ENCODE measurements around the gene PRDM15. TPM values are rescaled to one million over a fixed set of nuclear protein-coding genes. Genes with fewer than 3 reads are reported as not detected.
"Not testable (repeated sequence)": the region's sequence is repeated elsewhere in the genome, so short reads cannot be mapped to it uniquely, and the experiment has no call there.

PRDM15 gene
- total RNA-seq, 1 donor, result 7.2 TPM

DNA sequence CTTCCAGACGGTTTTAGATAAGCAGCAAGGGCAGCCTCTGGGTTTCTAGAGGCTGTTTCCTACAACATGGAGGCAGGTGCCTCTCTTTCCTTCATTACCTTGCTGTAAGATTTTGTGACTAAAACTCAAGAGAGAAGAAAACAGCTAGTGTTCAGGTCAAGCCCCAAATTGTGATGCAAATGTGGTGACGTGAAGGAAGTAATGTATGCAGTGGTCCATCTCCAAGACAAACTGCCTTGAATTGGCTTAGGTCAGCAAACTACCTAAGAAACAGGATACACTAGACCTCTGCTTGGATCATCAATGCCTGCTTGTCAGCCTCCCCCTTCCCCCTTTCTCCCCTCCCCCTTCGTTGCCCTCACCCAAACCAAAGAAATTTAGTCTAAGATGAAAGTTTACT is 83.4 kb downstream of the PRDM15 start:
- Histone ChIP-seq H3K4me2 (ENCODE audit: insufficient read depth, low read length) (no peak overlapping the region), H3K4me3 (ENCODE audit: insufficient read depth, low read length) (no peak overlapping the region), H3K27me3 (ENCODE audit: insufficient read depth, low read length) (peaks cover 2% of the 10 kb centered on the region), H3K4me1 (ENCODE audit: insufficient read depth, low read length) (no peaks in the 10 kb centered on the region), H4K20me1 (ENCODE audit: insufficient read depth, low read length) (no peaks in the 10 kb centered on the region), H2AFZ (ENCODE audit: low read length) (no peak overlapping the region), H3K79me2 (ENCODE audit: insufficient read depth, low read length) (no peaks in the 10 kb centered on the region), H3K9me3 (ENCODE audit: low read depth, low read length) (peaks cover 4% of the 10 kb centered on the region), H3K36me3 (ENCODE audit: insufficient read depth, low read length) (peaks cover 19% of the 10 kb centered on the region), H3K27ac (ENCODE audit: low read depth, low read length) (no peak overlapping the region)
- TF ChIP-seq, protein P1, sequence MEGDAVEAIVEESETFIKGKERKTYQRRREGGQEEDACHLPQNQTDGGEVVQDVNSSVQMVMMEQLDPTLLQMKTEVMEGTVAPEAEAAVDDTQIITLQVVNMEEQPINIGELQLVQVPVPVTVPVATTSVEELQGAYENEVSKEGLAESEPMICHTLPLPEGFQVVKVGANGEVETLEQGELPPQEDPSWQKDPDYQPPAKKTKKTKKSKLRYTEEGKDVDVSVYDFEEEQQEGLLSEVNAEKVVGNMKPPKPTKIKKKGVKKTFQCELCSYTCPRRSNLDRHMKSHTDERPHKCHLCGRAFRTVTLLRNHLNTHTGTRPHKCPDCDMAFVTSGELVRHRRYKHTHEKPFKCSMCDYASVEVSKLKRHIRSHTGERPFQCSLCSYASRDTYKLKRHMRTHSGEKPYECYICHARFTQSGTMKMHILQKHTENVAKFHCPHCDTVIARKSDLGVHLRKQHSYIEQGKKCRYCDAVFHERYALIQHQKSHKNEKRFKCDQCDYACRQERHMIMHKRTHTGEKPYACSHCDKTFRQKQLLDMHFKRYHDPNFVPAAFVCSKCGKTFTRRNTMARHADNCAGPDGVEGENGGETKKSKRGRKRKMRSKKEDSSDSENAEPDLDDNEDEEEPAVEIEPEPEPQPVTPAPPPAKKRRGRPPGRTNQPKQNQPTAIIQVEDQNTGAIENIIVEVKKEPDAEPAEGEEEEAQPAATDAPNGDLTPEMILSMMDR (IDR thresholded peaks at IDR 0.05; ENCODE audit: extremely low read depth, low read depth, low read length), result no peak
- DNase-seq (ENCODE audit: insufficient read length, low spot score, missing footprints), result no peak

DNA sequence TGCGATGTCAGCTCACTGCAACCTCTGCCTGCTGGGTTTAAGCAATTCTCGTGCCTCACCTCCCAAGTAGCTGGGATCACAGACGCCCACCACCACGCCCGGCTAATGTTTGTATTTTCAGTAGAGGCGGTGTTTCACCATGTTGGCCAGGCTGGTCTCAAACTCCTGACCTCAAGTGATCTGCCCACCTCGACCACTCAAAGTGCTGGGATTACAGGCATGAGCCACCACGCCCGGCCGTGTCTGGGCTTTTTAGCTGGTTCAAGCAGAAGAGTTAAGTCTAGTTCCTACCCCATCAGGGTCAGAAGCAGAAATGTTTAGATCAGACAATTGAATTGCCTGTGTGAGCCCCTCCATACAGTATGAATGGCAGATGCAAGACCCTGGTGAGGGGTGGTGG is 84.5 kb downstream of the PRDM15 start:
- peaks cover 4% of the 10 kb centered on the region for H3K9me3 ChIP-seq (ENCODE audit: low read depth, low read length)
- no peaks in the 10 kb centered on the region for H3K79me2 ChIP-seq (ENCODE audit: insufficient read depth, low read length)
- H2AFZ ChIP-seq (ENCODE audit: low read length), result no peak overlapping the region
- TF ChIP-seq, protein P1 (IDR thresholded peaks at IDR 0.05; ENCODE audit: extremely low read depth, low read depth, low read length), result no peak
- no peak overlapping the region for H3K4me2 ChIP-seq (ENCODE audit: insufficient read depth, low read length)
- H3K27ac ChIP-seq (ENCODE audit: low read depth, low read length), result no peak overlapping the region
- no peaks in the 10 kb centered on the region for H3K4me1 ChIP-seq (ENCODE audit: insufficient read depth, low read length)
- H3K4me3 ChIP-seq (ENCODE audit: insufficient read depth, low read length), result no peak overlapping the region
- H3K36me3 ChIP-seq (ENCODE audit: insufficient read depth, low read length), result peaks cover 10% of the 10 kb centered on the region
- H4K20me1 ChIP-seq (ENCODE audit: insufficient read depth, low read length), result no peaks in the 10 kb centered on the region
- peaks cover 2% of the 10 kb centered on the region for H3K27me3 ChIP-seq (ENCODE audit: insufficient read depth, low read length)
- no peak for DNase-seq (ENCODE audit: insufficient read length, low spot score, missing footprints)

GRCh38 chr21:41792711-41793110 is 86.4 kb downstream of the PRDM15 start:
- H3K27me3 ChIP-seq (ENCODE audit: insufficient read depth, low read length), result peaks cover 11% of the 10 kb centered on the region
- H3K4me2 ChIP-seq (ENCODE audit: insufficient read depth, low read length), result no peak overlapping the region
- no peaks in the 10 kb centered on the region for H3K79me2 ChIP-seq (ENCODE audit: insufficient read depth, low read length)
- no peak for DNase-seq (ENCODE audit: insufficient read length, low spot score, missing footprints)
- H3K27ac ChIP-seq (ENCODE audit: low read depth, low read length), result no peak overlapping the region
- H3K4me3 ChIP-seq (ENCODE audit: insufficient read depth, low read length), result no peak overlapping the region
- H3K4me1 ChIP-seq (ENCODE audit: insufficient read depth, low read length), result no peaks in the 10 kb centered on the region
- H3K9me3 ChIP-seq (ENCODE audit: low read depth, low read length), result peaks cover 4% of the 10 kb centered on the region
- TF ChIP-seq, protein P1 (IDR thresholded peaks at IDR 0.05; ENCODE audit: extremely low read depth, low read depth, low read length), result no peak
- no peak overlapping the region for H2AFZ ChIP-seq (ENCODE audit: low read length)
- H3K36me3 ChIP-seq (ENCODE audit: insufficient read depth, low read length), result no peaks in the 10 kb centered on the region
- no peaks in the 10 kb centered on the region for H4K20me1 ChIP-seq (ENCODE audit: insufficient read depth, low read length)

GRCh38 chr21:41786509-41786987 is 92.6 kb downstream of the PRDM15 start:
- H3K4me3 ChIP-seq (ENCODE audit: insufficient read depth, low read length), result no peak overlapping the region
- no peaks in the 10 kb centered on the region for H3K9me3 ChIP-seq (ENCODE audit: low read depth, low read length)
- peaks cover 5% of the 10 kb centered on the region for H3K4me1 ChIP-seq (ENCODE audit: insufficient read depth, low read length)
- no peaks in the 10 kb centered on the region for H3K36me3 ChIP-seq (ENCODE audit: insufficient read depth, low read length)
- peak overlapping the region; percentile 2 for H2AFZ ChIP-seq (ENCODE audit: low read length)
- peak overlapping the region; percentile 44 for H3K4me2 ChIP-seq (ENCODE audit: insufficient read depth, low read length)
- peak; percentile 73 for DNase-seq (ENCODE audit: insufficient read length, low spot score, missing footprints)
- no peak overlapping the region for H3K27ac ChIP-seq (ENCODE audit: low read depth, low read length)
- H3K27me3 ChIP-seq (ENCODE audit: insufficient read depth, low read length), result peaks cover 33% of the 10 kb centered on the region
- TF ChIP-seq, protein P1 (IDR thresholded peaks at IDR 0.05; ENCODE audit: extremely low read depth, low read depth, low read length), result no peak
- H4K20me1 ChIP-seq (ENCODE audit: insufficient read depth, low read length), result no peaks in the 10 kb centered on the region
- no peaks in the 10 kb centered on the region for H3K79me2 ChIP-seq (ENCODE audit: insufficient read depth, low read length)

DNA sequence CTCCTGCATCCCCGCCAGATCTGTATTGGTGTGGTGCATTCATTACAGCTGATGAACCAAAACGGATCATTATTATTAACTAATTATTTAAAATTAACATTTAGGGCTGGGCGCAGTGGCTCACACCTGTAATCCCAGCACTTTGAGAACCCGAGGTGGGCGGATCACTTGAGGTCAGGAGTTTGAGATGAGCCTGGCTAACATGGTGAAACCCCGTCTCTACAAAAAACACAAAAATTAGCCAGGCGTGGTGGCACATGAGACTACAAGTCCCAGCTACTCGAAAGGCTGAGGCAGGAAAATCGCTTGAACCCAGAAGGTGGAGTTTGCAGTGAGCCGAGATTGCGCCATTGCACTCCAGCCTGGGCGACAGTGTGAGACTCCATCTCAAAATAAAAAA is 93.9 kb downstream of the PRDM15 start:
- H3K4me3 ChIP-seq (ENCODE audit: insufficient read depth, low read length); H3K4me2 ChIP-seq (ENCODE audit: insufficient read depth, low read length); H3K4me1 ChIP-seq (ENCODE audit: insufficient read depth, low read length); H3K36me3 ChIP-seq (ENCODE audit: insufficient read depth, low read length); H3K9me3 ChIP-seq (ENCODE audit: low read depth, low read length); DNase-seq (ENCODE audit: insufficient read length, low spot score, missing footprints); H4K20me1 ChIP-seq (ENCODE audit: insufficient read depth, low read length); H3K79me2 ChIP-seq (ENCODE audit: insufficient read depth, low read length); H2AFZ ChIP-seq (ENCODE audit: low read length); H3K27ac ChIP-seq (ENCODE audit: low read depth, low read length): not testable (repeated sequence)
- H3K27me3 ChIP-seq (ENCODE audit: insufficient read depth, low read length), result peaks cover 41% of the 10 kb centered on the region
